ENCODE results near the gene CES3.

Gene CES3

DNA sequence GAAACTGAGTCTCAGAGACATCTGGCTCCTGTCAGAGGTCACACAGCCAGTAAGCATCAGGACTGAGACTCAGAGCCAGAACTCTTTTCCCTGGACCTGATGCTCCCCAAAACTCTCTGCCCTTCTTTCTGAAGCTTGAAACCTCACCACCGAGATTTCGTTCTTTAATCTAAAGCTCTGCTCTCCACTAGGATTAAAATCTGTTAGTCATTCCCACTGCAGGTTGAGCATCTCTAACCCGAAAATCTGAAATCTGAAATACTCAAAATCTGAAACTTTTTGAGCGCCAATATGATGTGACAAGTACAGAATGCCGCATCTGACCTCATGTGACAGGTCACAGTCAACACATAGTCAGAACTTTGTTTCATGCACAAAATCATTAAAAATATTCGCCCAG, 44.5 kb upstream of the CES3 start:
- H3K27me3 ChIP-seq (replicated peaks in 2 of 5; ENCODE audit: control insufficient read depth in 4 of 5, insufficient read depth in 5 of 5, low read length in 4 of 5) = peaks cover 0 to 15% (median 12%) of the 10 kb centered on the region in 5 experiments
- no peak overlapping the region for H3K4me3 ChIP-seq (ENCODE audit: control insufficient read depth in 1 of 7, extremely low read depth in 1 of 7, insufficient read depth in 4 of 7, low read depth in 2 of 7, low read length in 6 of 7)
- POLR2A ChIA-PET = no interaction called here
- H3K4me1 ChIP-seq (ENCODE audit: control extremely low read depth in 1 of 4, control insufficient read depth in 4 of 4, insufficient read depth in 4 of 4, low read length in 3 of 4) = no peaks in the 10 kb centered on the region
- CTCF ChIA-PET = interaction anchor here (2.0 to 20.4 kb wide), 3 partner anchors 12 to 18 kb away, joined by 5 to 473 read pairs (median 17); no protein-coding TSS in a partner anchor
- WGBS (ENCODE audit: insufficient coverage) = 96% methylated on average over 6 of the region's 6 CpGs
- no peaks in the 10 kb centered on the region for H3K9me3 ChIP-seq (ENCODE audit: control extremely low read depth in 1 of 5, control insufficient read depth in 4 of 5, insufficient read depth in 2 of 5, low read depth in 1 of 5, low read length in 4 of 5)
- no peak overlapping the region for H3K27ac ChIP-seq (ENCODE audit: insufficient read depth in 1 of 2, low read depth in 1 of 2, low read length in 2 of 2, poor library complexity in 1 of 2, severe bottlenecking in 2 of 2)
- no peaks in the 10 kb centered on the region for H3K36me3 ChIP-seq (ENCODE audit: control insufficient read depth in 4 of 4, insufficient read depth in 4 of 4, low read length in 3 of 4)
- no peak for DNase-seq

- Histone ChIP-seq H3K4me3 (ENCODE audit: control insufficient read depth in 1 of 7, extremely low read depth in 1 of 7, insufficient read depth in 4 of 7, low read depth in 2 of 7, low read length in 6 of 7) (no peak overlapping the region), H3K27me3 (replicated peaks in 2 of 5; ENCODE audit: control insufficient read depth in 4 of 5, insufficient read depth in 5 of 5, low read length in 4 of 5) (peaks cover 0 to 23% (median 16%) of the 10 kb centered on the region in 5 experiments), H3K9me3 (ENCODE audit: control extremely low read depth in 1 of 5, control insufficient read depth in 4 of 5, insufficient read depth in 2 of 5, low read depth in 1 of 5, low read length in 4 of 5) (no peaks in the 10 kb centered on the region), H3K27ac (ENCODE audit: insufficient read depth in 1 of 2, low read depth in 1 of 2, low read length in 2 of 2, poor library complexity in 1 of 2, severe bottlenecking in 2 of 2) (no peak overlapping the region), H3K36me3 (ENCODE audit: control insufficient read depth in 4 of 4, insufficient read depth in 4 of 4, low read length in 3 of 4) (no peaks in the 10 kb centered on the region), H3K4me1 (ENCODE audit: control extremely low read depth in 1 of 4, control insufficient read depth in 4 of 4, insufficient read depth in 4 of 4, low read length in 3 of 4) (no peaks in the 10 kb centered on the region)
- CTCF ChIA-PET = interaction anchor here (0.9 to 20.4 kb wide), 4 partner anchors 13 to 267 kb away, joined by 3 to 473 read pairs (median 10); no protein-coding TSS in a partner anchor
- WGBS (ENCODE audit: insufficient coverage) = 93% methylated on average over 9 of the region's 9 CpGs
- no peak for DNase-seq
- POLR2A ChIA-PET = no interaction called here
Observed at GRCh38 chr16:66917741-66918140, 43.3 kb upstream of the CES3 start.

DNA sequence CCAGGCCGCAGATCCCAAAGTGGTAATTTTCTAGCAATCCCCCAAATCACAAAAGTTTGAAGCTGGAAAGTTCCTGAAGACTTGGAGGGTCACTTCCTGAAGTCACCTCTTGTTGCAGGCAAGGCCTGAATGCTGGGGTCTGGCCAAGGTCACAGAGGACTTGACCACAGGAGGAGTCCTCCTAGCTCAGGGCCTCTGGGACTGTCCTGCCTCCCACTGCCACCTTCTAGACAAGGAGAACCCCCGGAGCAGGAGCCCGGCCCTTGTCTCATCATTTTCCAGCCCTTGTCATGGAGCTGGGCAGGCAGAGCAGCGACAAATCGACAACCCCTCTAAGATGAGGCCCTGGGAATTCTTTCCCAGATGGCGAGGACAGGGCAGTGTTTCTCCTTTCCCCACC, 42.7 kb upstream of the CES3 start:
- POLR2A ChIA-PET = no interaction called here
- Histone ChIP-seq H3K27me3 (replicated peaks in 2 of 5; ENCODE audit: control insufficient read depth in 4 of 5, insufficient read depth in 5 of 5, low read length in 4 of 5) (peaks cover 0 to 25% (median 20%) of the 10 kb centered on the region in 5 experiments), H3K9me3 (ENCODE audit: control extremely low read depth in 1 of 5, control insufficient read depth in 4 of 5, insufficient read depth in 2 of 5, low read depth in 1 of 5, low read length in 4 of 5) (no peaks in the 10 kb centered on the region), H3K36me3 (ENCODE audit: control insufficient read depth in 4 of 4, insufficient read depth in 4 of 4, low read length in 3 of 4) (no peaks in the 10 kb centered on the region), H3K4me1 (ENCODE audit: control extremely low read depth in 1 of 4, control insufficient read depth in 4 of 4, insufficient read depth in 4 of 4, low read length in 3 of 4) (no peaks in the 10 kb centered on the region), H3K4me3 (ENCODE audit: control insufficient read depth in 1 of 7, extremely low read depth in 1 of 7, insufficient read depth in 4 of 7, low read depth in 2 of 7, low read length in 6 of 7) (no peak overlapping the region), H3K27ac (ENCODE audit: insufficient read depth in 1 of 2, low read depth in 1 of 2, low read length in 2 of 2, poor library complexity in 1 of 2, severe bottlenecking in 2 of 2) (no peak overlapping the region)
- CTCF ChIA-PET = interaction anchor here (0.9 to 20.4 kb wide), 5 partner anchors 9 to 268 kb away, joined by 3 to 473 read pairs (median 3); no protein-coding TSS in a partner anchor
- 91% methylated on average over 5 of the region's 6 CpGs for WGBS (ENCODE audit: insufficient coverage)
- no peak for DNase-seq

DNA sequence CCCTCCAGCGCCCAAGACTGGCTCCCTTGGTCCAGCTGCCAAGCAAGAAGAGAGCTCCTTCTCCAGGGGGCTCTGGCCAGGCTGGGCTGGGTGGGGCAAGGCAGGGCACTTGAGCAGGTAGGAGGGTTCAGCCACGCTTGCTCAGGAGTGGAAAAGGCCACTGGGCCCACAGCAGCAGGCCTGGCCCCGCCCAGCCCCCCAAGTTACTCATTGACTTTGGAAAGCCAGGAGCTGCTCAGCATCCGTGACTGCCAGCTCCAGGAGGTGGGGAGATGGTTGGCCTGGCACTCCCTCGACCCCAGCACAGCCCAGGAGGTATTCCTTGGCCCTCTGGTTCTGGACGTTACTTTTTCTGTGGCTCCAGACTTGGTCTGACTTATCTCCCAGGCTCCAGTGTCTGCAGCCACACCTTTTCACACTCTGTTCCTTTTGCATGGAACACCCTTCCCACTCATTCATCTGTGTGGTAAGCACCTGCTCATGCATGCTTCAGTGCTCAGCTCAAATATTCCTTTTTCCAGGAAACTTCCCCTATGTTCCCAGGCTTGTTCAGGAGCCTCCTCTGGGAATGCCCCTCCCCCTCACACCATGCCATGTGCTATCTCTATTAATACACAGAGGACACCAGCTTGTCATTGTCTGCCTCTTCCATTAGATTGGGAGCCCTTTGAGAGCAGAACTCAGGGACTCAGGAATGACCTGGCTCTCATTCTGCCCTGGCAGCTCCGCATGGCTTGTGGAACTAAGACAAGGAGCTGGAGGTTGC, 42.1 kb upstream of the CES3 start, which contains the start of gene CDH16:
Gene CDH16 (minus strand): TSS at position 83 of the 766 bp plus-strand sequence. CDS start 820 bp downstream, outside the sequence.
- Histone ChIP-seq H3K27me3 (replicated peaks in 2 of 5; ENCODE audit: control insufficient read depth in 4 of 5, insufficient read depth in 5 of 5, low read length in 4 of 5) (peaks cover 0 to 32% (median 25%) of the 10 kb centered on the region in 5 experiments), H3K9me3 (ENCODE audit: control extremely low read depth in 1 of 5, control insufficient read depth in 4 of 5, insufficient read depth in 2 of 5, low read depth in 1 of 5, low read length in 4 of 5) (no peaks in the 10 kb centered on the region), H3K4me1 (ENCODE audit: control extremely low read depth in 1 of 4, control insufficient read depth in 4 of 4, insufficient read depth in 4 of 4, low read length in 3 of 4) (no peaks in the 10 kb centered on the region), H3K36me3 (ENCODE audit: control insufficient read depth in 4 of 4, insufficient read depth in 4 of 4, low read length in 3 of 4) (no peaks in the 10 kb centered on the region), H3K27ac (ENCODE audit: insufficient read depth in 1 of 2, low read depth in 1 of 2, low read length in 2 of 2, poor library complexity in 1 of 2, severe bottlenecking in 2 of 2) (no peak within 1 kb of the TSS), H3K4me3 (ENCODE audit: control insufficient read depth in 1 of 7, extremely low read depth in 1 of 7, insufficient read depth in 4 of 7, low read depth in 2 of 7, low read length in 6 of 7) (no peak within 1 kb of the TSS)
- ChIA-PET CTCF (interaction anchor here (0.7 to 20.4 kb wide), 7 partner anchors 8 to 88 kb away, joined by 3 to 473 read pairs (median 4); partner anchors contain the start of genes CIAO2B and NAE1), POLR2A (no interaction called here)
- 92% methylated on average over 6 of the region's 7 CpGs for WGBS (ENCODE audit: insufficient coverage)
- DNase-seq = no peak

DNA sequence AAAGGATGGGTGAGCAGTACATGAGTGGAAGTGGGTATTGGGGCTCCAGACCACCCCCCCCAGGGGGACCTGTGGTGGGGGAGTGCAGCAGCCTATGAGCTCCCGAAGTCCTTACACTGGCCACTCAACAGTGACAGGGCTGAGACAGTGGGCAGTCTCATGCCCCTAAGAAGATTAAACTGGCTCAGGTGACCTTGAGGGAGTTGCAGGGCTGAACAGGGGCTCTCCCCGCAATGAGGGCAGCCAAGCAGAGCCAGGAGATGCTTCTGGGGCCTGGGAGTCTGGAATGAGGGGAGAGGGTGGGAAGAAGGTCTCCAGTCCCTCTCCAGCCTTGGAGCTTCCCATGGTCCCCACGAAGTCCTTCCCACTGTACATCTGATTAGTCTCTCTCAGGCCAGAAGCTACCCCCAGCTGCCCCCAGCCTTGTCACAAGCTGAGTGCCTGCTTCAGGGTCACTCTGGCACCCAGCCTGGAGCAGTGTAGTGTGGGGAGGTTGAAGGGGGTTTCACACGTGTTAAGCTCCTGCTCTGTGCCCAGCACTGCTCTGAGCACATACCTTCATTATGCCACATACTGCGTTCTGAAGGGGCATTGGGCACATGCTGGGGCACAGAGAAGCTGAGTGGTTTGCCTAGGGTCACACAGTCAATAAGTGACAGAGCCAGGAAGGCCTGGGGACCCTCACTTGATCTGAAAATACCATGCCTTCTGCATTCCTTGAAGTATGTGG, 41.3 kb upstream of the CES3 start:
- peaks cover 0 to 2% (median 2%) of the 10 kb centered on the region in 4 experiments for H3K4me1 ChIP-seq (ENCODE audit: control extremely low read depth in 1 of 4, control insufficient read depth in 4 of 4, insufficient read depth in 4 of 4, low read length in 3 of 4)
- POLR2A ChIA-PET = interaction anchor here (0.6 kb wide), 1 partner anchor 29 kb away, joined by 3 read pairs; no protein-coding TSS in a partner anchor
- H3K36me3 ChIP-seq (ENCODE audit: control insufficient read depth in 4 of 4, insufficient read depth in 4 of 4, low read length in 3 of 4) = no peaks in the 10 kb centered on the region
- peaks cover 0 to 39% (median 28%) of the 10 kb centered on the region in 5 experiments for H3K27me3 ChIP-seq (replicated peaks in 2 of 5; ENCODE audit: control insufficient read depth in 4 of 5, insufficient read depth in 5 of 5, low read length in 4 of 5)
- CTCF ChIA-PET = interaction anchor here (0.7 to 20.4 kb wide), 7 partner anchors 9 to 184 kb away, joined by 3 to 473 read pairs (median 4); partner anchors contain the start of genes CIAO2B and NAE1
- no peak overlapping the region for H3K4me3 ChIP-seq (ENCODE audit: control insufficient read depth in 1 of 7, extremely low read depth in 1 of 7, insufficient read depth in 4 of 7, low read depth in 2 of 7, low read length in 6 of 7)
- DNase-seq = no peak
- 100% methylated on average over 3 of the region's 5 CpGs for WGBS (ENCODE audit: insufficient coverage)
- no peaks in the 10 kb centered on the region for H3K9me3 ChIP-seq (ENCODE audit: control extremely low read depth in 1 of 5, control insufficient read depth in 4 of 5, insufficient read depth in 2 of 5, low read depth in 1 of 5, low read length in 4 of 5)
- no peak overlapping the region for H3K27ac ChIP-seq (ENCODE audit: insufficient read depth in 1 of 2, low read depth in 1 of 2, low read length in 2 of 2, poor library complexity in 1 of 2, severe bottlenecking in 2 of 2)

DNA sequence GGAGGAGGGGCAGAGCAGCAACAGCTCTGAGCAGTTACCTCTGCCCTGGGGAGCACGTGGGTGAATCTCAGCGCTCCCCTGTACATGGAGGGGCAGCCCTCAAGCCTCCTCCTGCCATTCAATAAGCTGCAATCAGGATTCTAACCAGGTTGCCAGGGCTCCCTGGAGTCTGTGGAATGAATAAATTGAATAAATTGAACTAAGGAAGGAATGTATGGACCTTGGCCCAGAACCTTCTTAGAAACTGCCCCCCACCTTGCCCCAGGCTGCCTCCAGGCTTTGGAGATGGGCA, 40.8 kb upstream of the CES3 start:
- ChIA-PET POLR2A (interaction anchor here (0.6 kb wide), 1 partner anchor 30 kb away, joined by 3 read pairs; no protein-coding TSS in a partner anchor), CTCF (interaction anchor here (1.4 to 20.4 kb wide), 7 partner anchors 11 to 183 kb away, joined by 3 to 473 read pairs (median 6); partner anchors contain the start of genes CIAO2B and NAE1)

More for the DNA sequence above, 40.8 kb upstream of the CES3 start:
- H3K4me1 ChIP-seq (ENCODE audit: control extremely low read depth in 1 of 4, control insufficient read depth in 4 of 4, insufficient read depth in 4 of 4, low read length in 3 of 4) = peaks cover 0 to 7% (median 7%) of the 10 kb centered on the region in 4 experiments
- no peak overlapping the region for H3K4me3 ChIP-seq (ENCODE audit: control insufficient read depth in 1 of 7, extremely low read depth in 1 of 7, insufficient read depth in 4 of 7, low read depth in 2 of 7, low read length in 6 of 7)
- no peaks in the 10 kb centered on the region for H3K36me3 ChIP-seq (ENCODE audit: control insufficient read depth in 4 of 4, insufficient read depth in 4 of 4, low read length in 3 of 4)
- no peaks in the 10 kb centered on the region for H3K9me3 ChIP-seq (ENCODE audit: control extremely low read depth in 1 of 5, control insufficient read depth in 4 of 5, insufficient read depth in 2 of 5, low read depth in 1 of 5, low read length in 4 of 5)
- WGBS (ENCODE audit: insufficient coverage) = 50% methylated on average over 2 of the region's 2 CpGs
- peaks cover 0 to 43% (median 28%) of the 10 kb centered on the region in 5 experiments for H3K27me3 ChIP-seq (replicated peaks in 2 of 5; ENCODE audit: control insufficient read depth in 4 of 5, insufficient read depth in 5 of 5, low read length in 4 of 5)
- no peak for DNase-seq
- H3K27ac ChIP-seq (ENCODE audit: insufficient read depth in 1 of 2, low read depth in 1 of 2, low read length in 2 of 2, poor library complexity in 1 of 2, severe bottlenecking in 2 of 2) = no peak overlapping the region
